HepG2 (cell line): ENCODE data around the gene SPTA1. TPM values are rescaled to one million over a fixed set of nuclear protein-coding genes. Genes with fewer than 3 reads are reported as not detected.

Experiments
- ATAC-seq: fragments of 200-7000 bp; cut with Tn5 transposase; 3 replicates; pipeline ENCODE4 v1.9.1; 2020; ENCODE audit warnings: mild to moderate bottlenecking, moderate library complexity
- BruUV-seq: library from RNA; stranded (reverse); fragments of 400-500 nt; replicated peaks from 2 replicates; lab custom pipeline; 2021; lab: Mats Ljungman, UMichigan
- CTCF ChIA-PET: fragments of 300-600 bp; formaldehyde crosslinking; extraction: SDS; loops from one replicate; lab custom pipeline; 2021; ENCODE audit warnings: low total read pairs, inconsistent platforms, low intra/inter-chr PET ratio; lab: Yijun Ruan, JAX
- POLR2A ChIA-PET: fragments of 350-600 bp; sonication (Branson Sonifier 250); formaldehyde crosslinking; loops from one replicate; lab custom pipeline; 2020; ENCODE audit warnings: antibody characterized with exemption, inconsistent platforms; lab: Yijun Ruan, JAX
- DNase-seq: peaks from one replicate; pipeline ENCODE4 v3.0.0-alpha.2; 2015; ENCODE audit warnings: low spot score
- FAIRE-seq: peaks from 3 replicates; lab custom pipeline; 2011; peaks lifted over from hg19 to GRCh38; lab: Jason Lieb, UNC
- H2AFZ ChIP-seq: one replicate; pipeline ENCODE4 v1.6.1; 2011; ENCODE audit warnings: low read length, inconsistent platforms
- H3K27ac ChIP-seq: fragments of 300-600 bp; 3 replicates; pipeline ENCODE4 v1.8.0; 2011; ENCODE audit warnings: mixed run types, mild to moderate bottlenecking, mixed read lengths, low read length, inconsistent platforms; ENCODE audit not compliant: insufficient read depth; ENCODE audit errors: extremely low read length
- H3K27me3 ChIP-seq, 2 experiments: fragments of 200-600 bp in 1 of 2; 2 replicates in 1 of 2; 3 replicates in 1 of 2; pipeline versions ENCODE4 v1.6.0 to v1.8.0; 2011; ENCODE audit warnings: low read length in 2 of 2, mild to moderate bottlenecking in 2 of 2, moderate library complexity in 2 of 2, inconsistent platforms in 1 of 2; ENCODE audit not compliant: insufficient read depth in 2 of 2, control insufficient read depth in 1 of 2
- H3K36me3 ChIP-seq, 2 experiments: fragments of 200-600 bp in 1 of 2; replicated peaks in 1 of 2; 2 replicates in 1 of 2; 3 replicates in 1 of 2; pipeline versions ENCODE4 v1.5.1 to v1.8.0; 2011; ENCODE audit warnings: low read length in 2 of 2, inconsistent platforms in 1 of 2; ENCODE audit not compliant: insufficient read depth in 2 of 2, control insufficient read depth in 1 of 2
- H3K4me1 ChIP-seq: 2 replicates; pipeline ENCODE4 v1.5.1; 2012; ENCODE audit warnings: low read length, inconsistent platforms; ENCODE audit not compliant: insufficient read depth
- H3K4me2 ChIP-seq: 2 replicates; pipeline ENCODE4 v1.6.0; 2011; ENCODE audit warnings: low read depth, low read length, inconsistent platforms
- H3K4me3 ChIP-seq, 3 experiments: fragments of 200-600 bp in 1 of 3; sonication (generic), shearing (Covaris generic) in 1 of 3; replicated peaks in 1 of 3; 2 replicates each; pipeline ENCODE4 v1.5.1; 2011 to 2016; ENCODE audit warnings: low read length in 3 of 3, inconsistent platforms in 2 of 3, low read depth in 2 of 3, mild to moderate bottlenecking in 2 of 3, control low read depth in 1 of 3, mixed read lengths in 1 of 3; ENCODE audit not compliant: insufficient read depth in 1 of 3
- H3K79me2 ChIP-seq: one replicate; pipeline ENCODE4 v1.6.1; 2011; ENCODE audit warnings: low read length, inconsistent platforms; ENCODE audit not compliant: insufficient read depth
- H3K9ac ChIP-seq: 2 replicates; pipeline ENCODE4 v1.6.0; 2011; ENCODE audit warnings: mild to moderate bottlenecking, low read depth, low read length, inconsistent platforms; ENCODE audit not compliant: insufficient read depth
- H3K9me3 ChIP-seq: 2 replicates; pipeline ENCODE4 v1.5.1; 2012; ENCODE audit warnings: mild to moderate bottlenecking, low read length
- H4K20me1 ChIP-seq: 2 replicates; pipeline ENCODE4 v1.6.0; 2011; ENCODE audit warnings: inconsistent platforms, mild to moderate bottlenecking, low read length, moderate library complexity; ENCODE audit not compliant: insufficient read depth
- SAP130 ChIP-seq: IDR thresholded peaks from 2 replicates; pipeline ENCODE4 v1.6.1; 2016; ENCODE audit warnings: low read depth
- TEF ChIP-seq: sonication (generic); formaldehyde crosslinking; IDR thresholded peaks from 2 replicates; pipeline ENCODE4 v1.5.0; 2020; ENCODE audit warnings: missing genetic modification reagents
- in situ Hi-C: cut with HindIII; loops from 2 replicates; pipeline ENCODE4 v1.10.0; 2017; ENCODE audit warnings: low pct_unique_long_range_greater_than_20kb; ENCODE audit not compliant: extremely low pct_ligation_motif_present
- intact Hi-C: fragments of 100-400 bp; cut with micrococcal nuclease; formaldehyde crosslinking; loops from one replicate; pipeline ENCODE4 v1.10.0; 2022; ENCODE audit not compliant: unreplicated experiment
- polyA plus RNA-seq, 8 experiments: library from polyadenylated mRNA; depleted of rRNA in 3 of 8; stranded (reverse) in 7 of 8; unstranded in 1 of 8; fragments of >200 nt; fragmentation: Illumina TruSeq in 4 of 8; extraction: Trizol in 4 of 8; gene quantifications; 2 replicates each; pipeline versions ENCODE4 v1.2.1 to v1.2.3, GENCODE V29; 2011 to 2016; ENCODE audit warnings: low read depth in 4 of 8, missing spikeins in 1 of 8, mixed read lengths in 1 of 8; ENCODE audit not compliant: insufficient read depth in 1 of 8
- total RNA-seq, 5 experiments: library from RNA; depleted of rRNA; stranded (reverse); fragments of >200 nt; fragmentation: Illumina TruSeq; extraction: Trizol; gene quantifications; 2 replicates each; pipeline ENCODE4 v1.2.3, GENCODE V29; 2016; ENCODE audit warnings: low read depth in 1 of 5
- TF ChIP-seq, protein P1 (sequence below): sonication (generic); formaldehyde crosslinking; IDR thresholded peaks from 2 replicates; pipeline ENCODE4 v1.4.0; 2020; ENCODE audit warnings: mild to moderate bottlenecking, missing genetic modification reagents

The SPTA1 gene
- total and polyA plus RNA-seq, 2 of the 13 experiments (the other 11 are each of a cell fraction or from before 2014, with no cell fraction given) = not detected

GRCh38 chr1:158652721-158653334 is 33.7 kb downstream of the SPTA1 start (continued):
- TF ChIP-seq, protein P1, sequence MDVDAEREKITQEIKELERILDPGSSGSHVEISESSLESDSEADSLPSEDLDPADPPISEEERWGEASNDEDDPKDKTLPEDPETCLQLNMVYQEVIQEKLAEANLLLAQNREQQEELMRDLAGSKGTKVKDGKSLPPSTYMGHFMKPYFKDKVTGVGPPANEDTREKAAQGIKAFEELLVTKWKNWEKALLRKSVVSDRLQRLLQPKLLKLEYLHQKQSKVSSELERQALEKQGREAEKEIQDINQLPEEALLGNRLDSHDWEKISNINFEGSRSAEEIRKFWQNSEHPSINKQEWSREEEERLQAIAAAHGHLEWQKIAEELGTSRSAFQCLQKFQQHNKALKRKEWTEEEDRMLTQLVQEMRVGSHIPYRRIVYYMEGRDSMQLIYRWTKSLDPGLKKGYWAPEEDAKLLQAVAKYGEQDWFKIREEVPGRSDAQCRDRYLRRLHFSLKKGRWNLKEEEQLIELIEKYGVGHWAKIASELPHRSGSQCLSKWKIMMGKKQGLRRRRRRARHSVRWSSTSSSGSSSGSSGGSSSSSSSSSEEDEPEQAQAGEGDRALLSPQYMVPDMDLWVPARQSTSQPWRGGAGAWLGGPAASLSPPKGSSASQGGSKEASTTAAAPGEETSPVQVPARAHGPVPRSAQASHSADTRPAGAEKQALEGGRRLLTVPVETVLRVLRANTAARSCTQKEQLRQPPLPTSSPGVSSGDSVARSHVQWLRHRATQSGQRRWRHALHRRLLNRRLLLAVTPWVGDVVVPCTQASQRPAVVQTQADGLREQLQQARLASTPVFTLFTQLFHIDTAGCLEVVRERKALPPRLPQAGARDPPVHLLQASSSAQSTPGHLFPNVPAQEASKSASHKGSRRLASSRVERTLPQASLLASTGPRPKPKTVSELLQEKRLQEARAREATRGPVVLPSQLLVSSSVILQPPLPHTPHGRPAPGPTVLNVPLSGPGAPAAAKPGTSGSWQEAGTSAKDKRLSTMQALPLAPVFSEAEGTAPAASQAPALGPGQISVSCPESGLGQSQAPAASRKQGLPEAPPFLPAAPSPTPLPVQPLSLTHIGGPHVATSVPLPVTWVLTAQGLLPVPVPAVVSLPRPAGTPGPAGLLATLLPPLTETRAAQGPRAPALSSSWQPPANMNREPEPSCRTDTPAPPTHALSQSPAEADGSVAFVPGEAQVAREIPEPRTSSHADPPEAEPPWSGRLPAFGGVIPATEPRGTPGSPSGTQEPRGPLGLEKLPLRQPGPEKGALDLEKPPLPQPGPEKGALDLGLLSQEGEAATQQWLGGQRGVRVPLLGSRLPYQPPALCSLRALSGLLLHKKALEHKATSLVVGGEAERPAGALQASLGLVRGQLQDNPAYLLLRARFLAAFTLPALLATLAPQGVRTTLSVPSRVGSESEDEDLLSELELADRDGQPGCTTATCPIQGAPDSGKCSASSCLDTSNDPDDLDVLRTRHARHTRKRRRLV (CRISPR knock-in tag) = no peak
- no peak for TF ChIP-seq TEF (CRISPR knock-in tag)
- TF ChIP-seq, all 625 proteins: peak for 0

GRCh38 chr1:158649052-158649451 is 37.5 kb downstream of the SPTA1 start:
- DNase-seq (no peak), FAIRE-seq (no peak), ATAC-seq (no peak)
- peaks cover 35% of the 10 kb centered on the region for H3K9me3 ChIP-seq
- H3K4me3 ChIP-seq = no peak overlapping the region
- TF ChIP-seq SAP130 = no peak
- no peak overlapping the region for H3K9ac ChIP-seq
- no peak overlapping the region for H3K27ac ChIP-seq
- no TSS peak for BruUV-seq
- ChIA-PET CTCF (no interaction called here), POLR2A (no interaction called here)
- no peak overlapping the region for H2AFZ ChIP-seq
- H3K79me2 ChIP-seq = no peaks in the 10 kb centered on the region
- intact Hi-C loops (no loop called here), in situ Hi-C loops (no loop called here)
- no peaks in the 10 kb centered on the region for H4K20me1 ChIP-seq
- no peaks in the 10 kb centered on the region for H3K36me3 ChIP-seq
- no peaks in the 10 kb centered on the region for H3K27me3 ChIP-seq
- H3K4me1 ChIP-seq = no peaks in the 10 kb centered on the region
- H3K4me2 ChIP-seq = no peak overlapping the region
